WTC11 (cell line): ENCODE results near the gene CNTNAP5. TPM values are rescaled to one million over a fixed set of nuclear protein-coding genes. Genes with fewer than 3 reads are reported as not detected.

Experiments used
- ATAC-seq: fragments of 200-7000 bp; cut with Tn5 transposase; 2 replicates; pipeline ENCODE4 v1.10.0; 2021; ENCODE audit warnings: mild to moderate bottlenecking, moderate library complexity
- Bru-seq: library from RNA; stranded (reverse); fragments of 400-500 nt; gene quantifications from one replicate; lab custom pipeline; 2021; lab: Mats Ljungman, UMichigan
- CTCF ChIA-PET: fragments of 300-600 bp; sonication (Branson Sonifier 250); formaldehyde crosslinking; loops from one replicate; lab custom pipeline; 2021; ENCODE audit warnings: antibody characterized with exemption; lab: Charles Lee
- POLR2A ChIA-PET: fragments of 350-600 bp; sonication (Branson Sonifier 250); formaldehyde crosslinking; loops from one replicate; lab custom pipeline; 2021; ENCODE audit warnings: antibody characterized with exemption; lab: Charles Lee
- DNase-seq: peaks from one replicate; pipeline ENCODE4 v3.0.0; 2021; ENCODE audit warnings: low spot score
- H3K27ac Mint-ChIP-seq: 2 replicates; pipeline ENCODE4 v1.8.0; 2021; ENCODE audit warnings: mixed read lengths
- H3K27me3 Mint-ChIP-seq: 2 replicates; pipeline ENCODE4 v1.8.0; 2021; ENCODE audit warnings: low read depth, mild to moderate bottlenecking, moderate library complexity, mixed read lengths
- H3K36me3 Mint-ChIP-seq: 2 replicates; pipeline ENCODE4 v1.8.0; 2021; ENCODE audit warnings: mixed read lengths
- H3K4me1 Mint-ChIP-seq: 2 replicates; pipeline ENCODE4 v1.8.0; 2022; ENCODE audit warnings: mixed read lengths
- H3K4me3 Mint-ChIP-seq: 2 replicates; pipeline ENCODE4 v1.8.0; 2021; ENCODE audit warnings: mild to moderate bottlenecking, moderate library complexity, mixed read lengths
- H3K9me3 Mint-ChIP-seq: 2 replicates; pipeline ENCODE4 v1.8.0; 2021; ENCODE audit warnings: mixed read lengths
- AFF4 ChIP-seq: sonication (generic); formaldehyde crosslinking; IDR thresholded peaks from 2 replicates; pipeline ENCODE4 v1.8.1; 2023; ENCODE audit warnings: mild to moderate bottlenecking, missing genetic modification reagents, borderline replicate concordance
- ATF1 ChIP-seq: sonication (generic); formaldehyde crosslinking; IDR thresholded peaks from 2 replicates; pipeline ENCODE4 v1.8.1; 2023; ENCODE audit warnings: mild to moderate bottlenecking, moderate library complexity, missing genetic modification reagents
- ATF2 ChIP-seq: sonication (generic); formaldehyde crosslinking; IDR thresholded peaks from 2 replicates; pipeline ENCODE4 v1.8.1; 2022; ENCODE audit warnings: low read depth, missing genetic modification reagents, borderline replicate concordance
- E2F5 ChIP-seq: sonication (generic); formaldehyde crosslinking; IDR thresholded peaks from 2 replicates; pipeline ENCODE4 v1.8.1; 2022; ENCODE audit warnings: mild to moderate bottlenecking, moderate library complexity, missing genetic modification reagents
- EMX1 ChIP-seq: fragments of 250-450 bp; sonication (Bioruptor Pico); IDR thresholded peaks from 2 replicates; pipeline ENCODE4 v1.8.0; 2021; ENCODE audit warnings: mild to moderate bottlenecking
- FOXK1 ChIP-seq: sonication (generic); formaldehyde crosslinking; IDR thresholded peaks from 2 replicates; pipeline ENCODE4 v1.8.0; 2022; ENCODE audit warnings: mild to moderate bottlenecking, moderate library complexity, missing genetic modification reagents
- FOXP1 ChIP-seq: sonication (generic); formaldehyde crosslinking; IDR thresholded peaks from 2 replicates; pipeline ENCODE4 v1.8.0; 2022; ENCODE audit warnings: missing genetic modification reagents, mild to moderate bottlenecking, moderate library complexity, borderline replicate concordance
- GTF2I ChIP-seq: fragments of 250-450 bp; sonication (Bioruptor Pico); conservative IDR thresholded peaks from 2 replicates; pipeline ENCODE4 v1.4.0; 2021; ENCODE audit warnings: mild to moderate bottlenecking
- MXD4 ChIP-seq: fragments of 250-450 bp; sonication (Bioruptor Pico); IDR thresholded peaks from 2 replicates; pipeline ENCODE4 v1.8.0; 2021; ENCODE audit warnings: mild to moderate bottlenecking, moderate library complexity, borderline replicate concordance
- NFE2L1 ChIP-seq: sonication (generic); formaldehyde crosslinking; IDR thresholded peaks from 2 replicates; pipeline ENCODE4 v1.8.1; 2023; ENCODE audit warnings: missing genetic modification reagents
- PRDM15 ChIP-seq: sonication (generic); formaldehyde crosslinking; IDR thresholded peaks from 2 replicates; pipeline ENCODE4 v1.8.0; 2022; ENCODE audit warnings: missing genetic modification reagents
- RELA ChIP-seq: sonication (generic); formaldehyde crosslinking; IDR thresholded peaks from 2 replicates; pipeline ENCODE4 v1.8.1; 2022; ENCODE audit warnings: missing genetic modification reagents, mild to moderate bottlenecking, borderline replicate concordance
- RORB ChIP-seq: fragments of 250-450 bp; sonication (Bioruptor Pico); IDR thresholded peaks from 2 replicates; pipeline ENCODE4 v1.9.0; 2021; ENCODE audit warnings: mild to moderate bottlenecking
- SMAD4 ChIP-seq: sonication (generic); formaldehyde crosslinking; IDR thresholded peaks from 2 replicates; pipeline ENCODE4 v1.8.0; 2022; ENCODE audit warnings: mild to moderate bottlenecking, missing genetic modification reagents
- TCF7 ChIP-seq: sonication (generic); formaldehyde crosslinking; IDR thresholded peaks from 2 replicates; pipeline ENCODE4 v1.8.0; 2022; ENCODE audit warnings: mild to moderate bottlenecking, low read depth, missing genetic modification reagents, moderate library complexity
- ZBTB43 ChIP-seq: sonication (generic); formaldehyde crosslinking; IDR thresholded peaks from 2 replicates; pipeline ENCODE4 v1.8.1; 2023; ENCODE audit warnings: mild to moderate bottlenecking, missing genetic modification reagents
- ZNF219 ChIP-seq: sonication (generic); formaldehyde crosslinking; IDR thresholded peaks from 2 replicates; pipeline ENCODE4 v1.8.0; 2023; ENCODE audit warnings: missing genetic modification reagents, mild to moderate bottlenecking, borderline replicate concordance
- long read RNA-seq, 3 experiments: library from RNA in 1 of 3; library from capped mRNA in 1 of 3; library from polyadenylated mRNA in 1 of 3; unstranded in 2 of 3; stranded (forward) in 1 of 3; transcript quantifications; one replicate each; pipeline ENCODE4 v2.0.0, GENCODE V29; 2021
- total RNA-seq: library from RNA; stranded (reverse); gene quantifications from 3 replicates; pipeline ENCODE4 v1.2.3, GENCODE V29; 2021
- TF ChIP-seq, protein P1 (sequence below): fragments of 250-450 bp; sonication (Bioruptor Pico); IDR thresholded peaks from 2 replicates; pipeline ENCODE4 v1.9.0; 2021; ENCODE audit warnings: moderate library complexity, mild to moderate bottlenecking, inconsistent platforms, borderline replicate concordance
- TF ChIP-seq, protein P2 (sequence below): fragments of 250-450 bp; sonication (Bioruptor Pico); IDR thresholded peaks from 2 replicates; pipeline ENCODE4 v1.9.0; 2021; ENCODE audit warnings: mild to moderate bottlenecking
- TF ChIP-seq, protein P3 (sequence below): sonication (generic); formaldehyde crosslinking; IDR thresholded peaks from 2 replicates; pipeline ENCODE4 v1.8.0; 2022; ENCODE audit warnings: mild to moderate bottlenecking, missing genetic modification reagents
- TF ChIP-seq, protein P4 (sequence below): sonication (generic); formaldehyde crosslinking; IDR thresholded peaks from 2 replicates; pipeline ENCODE4 v1.8.0; 2023; ENCODE audit warnings: missing genetic modification reagents

CNTNAP5 gene
- total RNA-seq = 0.22 to 0.57 TPM (median 0.34 TPM) in 3 replicates
- percentile 18 among the genes with signal in this experiment for Bru-seq, nascent RNA
- long read RNA-seq, experiment 1, partial matches to known transcripts = 0 of 3 reads
- long read RNA-seq, experiment 1, other reads (novel, unspliced or antisense) = 3 of 3 reads
- long read RNA-seq, experiment 2 = 0 reads
- long read RNA-seq, experiment 3 = 0 reads

DNA sequence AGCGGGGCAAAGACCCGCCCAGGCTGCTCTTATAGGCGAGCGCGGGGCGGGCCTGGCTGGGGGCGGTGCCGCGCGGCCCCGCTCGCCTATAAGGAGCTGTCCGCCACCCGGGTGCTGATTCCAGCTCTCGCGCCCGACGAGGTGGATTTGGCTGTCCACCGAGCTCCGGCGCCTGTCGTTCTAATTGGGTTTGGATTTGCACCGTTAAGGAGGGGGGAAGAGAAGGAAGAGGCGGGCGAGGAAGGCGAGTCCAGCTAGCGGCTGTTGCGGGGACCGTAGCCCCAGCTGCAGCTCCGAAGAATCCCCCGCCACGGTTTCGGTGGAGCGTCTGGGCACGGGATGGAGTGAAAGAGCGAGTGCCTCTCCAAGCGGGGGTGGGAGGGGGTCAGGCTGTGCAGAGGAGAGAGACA is at the start of gene CNTNAP5:
Gene CNTNAP5 (plus strand): TSS at position 117 of the 410 bp plus-strand sequence. CDS start 364 bp downstream, outside the sequence.
- POLR2A ChIA-PET = no interaction called here
- Mint-ChIP-seq H3K27ac (no peak within 1 kb of the TSS), H3K36me3 (no peaks in the 10 kb centered on the region), H3K9me3 (no peaks in the 10 kb centered on the region), H3K27me3 (peaks cover 57% of the 10 kb centered on the region), H3K4me1 (peaks cover 17% of the 10 kb centered on the region), H3K4me3 (peak within 1 kb of the TSS; percentile 85)
- CTCF ChIA-PET = interaction anchor here (1.0 to 1.8 kb wide), 6 partner anchors 14 to 538 kb away, joined by 3 to 6 read pairs (median 3); no protein-coding TSS in a partner anchor
- peak; percentile 91 for ATAC-seq
- peak; percentile 88 for DNase-seq
- TF ChIP-seq FOXP1 (CRISPR knock-in tag) (peak; percentile 57; the same call in 1 of the 2 replicates), TCF7 (CRISPR knock-in tag) (no peak), ZBTB43 (no peak), EMX1 (CRISPR knock-in tag) (no peak), AFF4 (CRISPR knock-in tag) (no peak), ZNF219 (CRISPR knock-in tag) (peak; percentile 52), ATF2 (CRISPR knock-in tag) (no peak), ATF1 (CRISPR knock-in tag) (no peak), PRDM15 (CRISPR knock-in tag) (peak; percentile 59), MXD4 (CRISPR knock-in tag) (no peak), RORB (CRISPR knock-in tag) (no peak), FOXK1 (CRISPR knock-in tag) (peak; percentile 39; the same call in 1 of the 2 replicates), RELA (CRISPR knock-in tag) (no peak), SMAD4 (CRISPR knock-in tag) (no peak), NFE2L1 (CRISPR knock-in tag) (no peak), E2F5 (CRISPR knock-in tag) (peak; percentile 75; the same call in 1 of the 2 replicates), GTF2I (CRISPR knock-in tag) (no peak)
- TF ChIP-seq, protein P1, sequence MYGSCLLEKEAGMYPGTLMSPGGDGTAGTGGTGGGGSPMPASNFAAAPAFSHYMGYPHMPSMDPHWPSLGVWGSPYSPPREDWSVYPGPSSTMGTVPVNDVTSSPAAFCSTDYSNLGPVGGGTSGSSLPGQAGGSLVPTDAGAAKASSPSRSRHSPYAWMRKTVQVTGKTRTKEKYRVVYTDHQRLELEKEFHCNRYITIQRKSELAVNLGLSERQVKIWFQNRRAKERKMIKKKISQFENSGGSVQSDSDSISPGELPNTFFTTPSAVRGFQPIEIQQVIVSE (CRISPR knock-in tag) = no peak
- TF ChIP-seq, protein P2, sequence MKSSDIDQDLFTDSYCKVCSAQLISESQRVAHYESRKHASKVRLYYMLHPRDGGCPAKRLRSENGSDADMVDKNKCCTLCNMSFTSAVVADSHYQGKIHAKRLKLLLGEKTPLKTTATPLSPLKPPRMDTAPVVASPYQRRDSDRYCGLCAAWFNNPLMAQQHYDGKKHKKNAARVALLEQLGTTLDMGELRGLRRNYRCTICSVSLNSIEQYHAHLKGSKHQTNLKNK (CRISPR knock-in tag) = no peak
- TF ChIP-seq, protein P3, sequence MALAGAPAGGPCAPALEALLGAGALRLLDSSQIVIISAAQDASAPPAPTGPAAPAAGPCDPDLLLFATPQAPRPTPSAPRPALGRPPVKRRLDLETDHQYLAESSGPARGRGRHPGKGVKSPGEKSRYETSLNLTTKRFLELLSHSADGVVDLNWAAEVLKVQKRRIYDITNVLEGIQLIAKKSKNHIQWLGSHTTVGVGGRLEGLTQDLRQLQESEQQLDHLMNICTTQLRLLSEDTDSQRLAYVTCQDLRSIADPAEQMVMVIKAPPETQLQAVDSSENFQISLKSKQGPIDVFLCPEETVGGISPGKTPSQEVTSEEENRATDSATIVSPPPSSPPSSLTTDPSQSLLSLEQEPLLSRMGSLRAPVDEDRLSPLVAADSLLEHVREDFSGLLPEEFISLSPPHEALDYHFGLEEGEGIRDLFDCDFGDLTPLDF (CRISPR knock-in tag) = peak; percentile 65; the same call in 1 of the 2 replicates
- TF ChIP-seq, protein P4, sequence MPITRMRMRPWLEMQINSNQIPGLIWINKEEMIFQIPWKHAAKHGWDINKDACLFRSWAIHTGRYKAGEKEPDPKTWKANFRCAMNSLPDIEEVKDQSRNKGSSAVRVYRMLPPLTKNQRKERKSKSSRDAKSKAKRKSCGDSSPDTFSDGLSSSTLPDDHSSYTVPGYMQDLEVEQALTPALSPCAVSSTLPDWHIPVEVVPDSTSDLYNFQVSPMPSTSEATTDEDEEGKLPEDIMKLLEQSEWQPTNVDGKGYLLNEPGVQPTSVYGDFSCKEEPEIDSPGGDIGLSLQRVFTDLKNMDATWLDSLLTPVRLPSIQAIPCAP (CRISPR knock-in tag) = no peak
